Liver (tissue), 9 donors: ENCODE data around the gene S100A5. TPM values are rescaled to one million over a fixed set of nuclear protein-coding genes. Genes with fewer than 3 reads are reported as not detected.
"Not testable (repeated sequence)": the region's sequence is repeated elsewhere in the genome, so short reads cannot be mapped to it uniquely, and the experiment has no call there.

Experiments
- DNase-seq: peaks from one replicate; pipeline ENCODE4 v3.0.0-alpha.2; 2017; ENCODE audit warnings: low spot score
- H3K27ac ChIP-seq, 2 donors: one replicate each; pipeline ENCODE4 v1.7.0; 2013; ENCODE audit warnings: inconsistent platforms in 2 of 2, low read length in 2 of 2, control low read depth in 1 of 2, low read depth in 1 of 2, mild to moderate bottlenecking in 1 of 2
- H3K27me3 ChIP-seq, 4 donors: one replicate each; pipeline versions ENCODE4 v1.6.1 to v1.7.0; 2013; ENCODE audit warnings: low read length in 3 of 4, inconsistent platforms in 1 of 4, mild to moderate bottlenecking in 1 of 4, moderate library complexity in 1 of 4; ENCODE audit not compliant: control insufficient read depth in 4 of 4, insufficient read depth in 4 of 4
- H3K36me3 ChIP-seq, 4 donors: one replicate each; pipeline versions ENCODE4 v1.6.1 to v1.7.0; 2013; ENCODE audit warnings: low read length in 3 of 4, mild to moderate bottlenecking in 3 of 4, low read depth in 1 of 4, moderate library complexity in 1 of 4; ENCODE audit not compliant: control insufficient read depth in 4 of 4, insufficient read depth in 3 of 4
- H3K4me1 ChIP-seq, 4 donors: one replicate each; pipeline versions ENCODE4 v1.6.1 to v1.7.0; 2013; ENCODE audit warnings: low read length in 3 of 4, mild to moderate bottlenecking in 3 of 4, moderate library complexity in 1 of 4; ENCODE audit not compliant: control insufficient read depth in 4 of 4, insufficient read depth in 4 of 4
- H3K4me3 ChIP-seq, 3 donors: one replicate each; pipeline versions ENCODE4 v1.6.1 to v1.7.0; 2013; ENCODE audit warnings: low read length in 3 of 3, control low read depth in 1 of 3, low read depth in 1 of 3, mild to moderate bottlenecking in 1 of 3
- H3K9ac ChIP-seq, 2 donors: one replicate each; pipeline ENCODE4 v1.7.0; 2013; ENCODE audit warnings: low read length in 2 of 2, mild to moderate bottlenecking in 2 of 2, moderate library complexity in 2 of 2, control low read depth in 1 of 2, low read depth in 1 of 2
- H3K9me3 ChIP-seq, 4 donors: one replicate each; pipeline versions ENCODE4 v1.6.1 to v1.7.0; 2013; ENCODE audit warnings: low read length in 3 of 4; ENCODE audit not compliant: control insufficient read depth in 4 of 4
- FOXA1 ChIP-seq: IDR thresholded peaks from 2 replicates; pipeline ENCODE4 v1.6.1; 2016; ENCODE audit warnings: antibody characterized with exemption
- FOXA2 ChIP-seq: IDR thresholded peaks from 2 replicates; pipeline ENCODE4 v1.6.1; 2016; ENCODE audit warnings: antibody characterized with exemption
- GABPA ChIP-seq, 2 donors: IDR thresholded peaks in 1 of 2; conservative IDR thresholded peaks in 1 of 2; 2 replicates each; pipeline ENCODE4 v1.6.1; 2016; ENCODE audit warnings: antibody characterized with exemption in 2 of 2, mild to moderate bottlenecking in 1 of 2, moderate library complexity in 1 of 2
- HNF4A ChIP-seq, 2 donors: conservative IDR thresholded peaks; 2 replicates each; pipeline ENCODE4 v1.6.1; 2016; ENCODE audit warnings: antibody characterized with exemption in 2 of 2, mild to moderate bottlenecking in 2 of 2
- HNF4G ChIP-seq: IDR thresholded peaks from 2 replicates; pipeline ENCODE4 v1.6.1; 2016; ENCODE audit warnings: antibody characterized with exemption
- RAD21 ChIP-seq, 2 donors: IDR thresholded peaks; 2 replicates each; pipeline ENCODE4 v1.6.1; 2016; ENCODE audit warnings: antibody characterized with exemption in 2 of 2, mild to moderate bottlenecking in 2 of 2
- RXRA ChIP-seq, 2 donors: IDR thresholded peaks; 2 replicates each; pipeline ENCODE4 v1.6.1; 2017 to 2018; ENCODE audit warnings: antibody characterized with exemption in 2 of 2, mild to moderate bottlenecking in 1 of 2
- SP1 ChIP-seq: IDR thresholded peaks from 2 replicates; pipeline ENCODE4 v1.6.1; 2018; ENCODE audit warnings: antibody characterized with exemption, mild to moderate bottlenecking
- WGBS: extraction: QIAGEN DNeasy Blood & Tissue Kit; methylation state at CpG from one replicate; pipeline ENCODE4 v1.1.7; 2013; 5-methylcytosine and 5-hydroxymethylcytosine counted together
- polyA plus RNA-seq, 2 donors: library from polyadenylated mRNA; stranded (reverse) in 1 of 2; unstranded in 1 of 2; fragments of 200-250 nt in 1 of 2; fragments of >200 nt in 1 of 2; fragmentation: Nextera tagmentation in 1 of 2; extraction: Ambion mirVana in 1 of 2; gene quantifications; one replicate each; pipeline versions ENCODE4 v1.2.1 to v1.2.3, GENCODE V29; 2013 to 2015
- total RNA-seq, 2 donors: library from RNA; depleted of rRNA; stranded (reverse); fragments of >200 nt; gene quantifications; one replicate each; pipeline ENCODE4 v1.2.3, GENCODE V29; 2014
- TF ChIP-seq, protein P1 (sequence below): IDR thresholded peaks from 2 replicates; pipeline ENCODE4 v1.6.1; 2016; ENCODE audit warnings: antibody characterized with exemption
- TF ChIP-seq, protein P2 (sequence below): IDR thresholded peaks from 2 replicates; pipeline ENCODE4 v1.6.1; 2016; ENCODE audit warnings: antibody characterized with exemption
- TF ChIP-seq, protein P3 (sequence below): IDR thresholded peaks from 2 replicates; pipeline ENCODE4 v1.6.1; 2016; ENCODE audit warnings: antibody characterized with exemption
- TF ChIP-seq, protein P4 (sequence below): IDR thresholded peaks from 2 replicates; pipeline ENCODE4 v1.6.1; 2016; ENCODE audit warnings: antibody characterized with exemption, mild to moderate bottlenecking
- donor health status: healthy.
- donor health status: healthy.
- donor health status: healthy.
- donor health status: healthy.
- donor health status: healthy.

S100A5 gene
- total and polyA plus RNA-seq, 4 donors, result not detected

DNA sequence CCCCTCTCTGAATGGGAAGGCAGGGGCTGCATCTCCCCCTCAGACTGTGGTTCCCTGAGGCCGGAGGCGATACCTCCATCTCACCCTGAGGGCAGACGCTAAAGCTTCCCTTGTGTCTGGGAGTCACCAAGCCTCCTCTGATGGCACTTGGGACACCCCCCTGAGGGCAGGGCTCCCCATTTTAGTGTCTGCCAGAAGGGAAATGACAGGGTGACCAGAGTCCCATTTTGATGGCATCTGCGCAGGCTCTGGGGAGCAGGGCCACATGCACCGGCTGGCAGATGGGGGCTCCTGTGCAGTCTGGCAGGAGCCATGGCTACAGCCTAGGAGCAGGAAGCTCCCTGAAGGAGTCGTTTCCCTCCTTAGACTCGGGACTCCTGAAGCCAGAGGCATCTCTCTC, 23.3 kb upstream of the S100A5 start:
- no peak overlapping the region for H3K9ac ChIP-seq
- H3K4me3 ChIP-seq, result no peak overlapping the region
- H3K4me1 ChIP-seq, result peaks cover 0 to 9% (median 4%) of the 10 kb centered on the region in 4 donors
- H3K36me3 ChIP-seq, result no peaks in the 10 kb centered on the region
- H3K9me3 ChIP-seq, result no peaks in the 10 kb centered on the region
- no peak overlapping the region for H3K27ac ChIP-seq
- TF ChIP-seq RXRA (IDR thresholded peaks at IDR 0.05) (no peak), FOXA2 (no peak), FOXA1 (no peak), SP1 (no peak), GABPA (IDR thresholded peaks at IDR 0.05 in 1 of 2, conservative IDR thresholded peaks at IDR 0.05 in 1 of 2) (no peak), RAD21 (IDR thresholded peaks at IDR 0.05) (no peak), HNF4G (no peak), HNF4A (conservative IDR thresholded peaks at IDR 0.05) (no peak)
- TF ChIP-seq, protein P1, sequence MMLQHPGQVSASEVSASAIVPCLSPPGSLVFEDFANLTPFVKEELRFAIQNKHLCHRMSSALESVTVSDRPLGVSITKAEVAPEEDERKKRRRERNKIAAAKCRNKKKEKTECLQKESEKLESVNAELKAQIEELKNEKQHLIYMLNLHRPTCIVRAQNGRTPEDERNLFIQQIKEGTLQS, result no peak
- TF ChIP-seq, protein P2, sequence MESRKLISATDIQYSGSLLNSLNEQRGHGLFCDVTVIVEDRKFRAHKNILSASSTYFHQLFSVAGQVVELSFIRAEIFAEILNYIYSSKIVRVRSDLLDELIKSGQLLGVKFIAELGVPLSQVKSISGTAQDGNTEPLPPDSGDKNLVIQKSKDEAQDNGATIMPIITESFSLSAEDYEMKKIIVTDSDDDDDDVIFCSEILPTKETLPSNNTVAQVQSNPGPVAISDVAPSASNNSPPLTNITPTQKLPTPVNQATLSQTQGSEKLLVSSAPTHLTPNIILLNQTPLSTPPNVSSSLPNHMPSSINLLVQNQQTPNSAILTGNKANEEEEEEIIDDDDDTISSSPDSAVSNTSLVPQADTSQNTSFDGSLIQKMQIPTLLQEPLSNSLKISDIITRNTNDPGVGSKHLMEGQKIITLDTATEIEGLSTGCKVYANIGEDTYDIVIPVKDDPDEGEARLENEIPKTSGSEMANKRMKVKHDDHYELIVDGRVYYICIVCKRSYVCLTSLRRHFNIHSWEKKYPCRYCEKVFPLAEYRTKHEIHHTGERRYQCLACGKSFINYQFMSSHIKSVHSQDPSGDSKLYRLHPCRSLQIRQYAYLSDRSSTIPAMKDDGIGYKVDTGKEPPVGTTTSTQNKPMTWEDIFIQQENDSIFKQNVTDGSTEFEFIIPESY, result no peak
- TF ChIP-seq, protein P3, sequence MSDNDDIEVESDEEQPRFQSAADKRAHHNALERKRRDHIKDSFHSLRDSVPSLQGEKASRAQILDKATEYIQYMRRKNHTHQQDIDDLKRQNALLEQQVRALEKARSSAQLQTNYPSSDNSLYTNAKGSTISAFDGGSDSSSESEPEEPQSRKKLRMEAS, result no peak
- TF ChIP-seq, protein P4, sequence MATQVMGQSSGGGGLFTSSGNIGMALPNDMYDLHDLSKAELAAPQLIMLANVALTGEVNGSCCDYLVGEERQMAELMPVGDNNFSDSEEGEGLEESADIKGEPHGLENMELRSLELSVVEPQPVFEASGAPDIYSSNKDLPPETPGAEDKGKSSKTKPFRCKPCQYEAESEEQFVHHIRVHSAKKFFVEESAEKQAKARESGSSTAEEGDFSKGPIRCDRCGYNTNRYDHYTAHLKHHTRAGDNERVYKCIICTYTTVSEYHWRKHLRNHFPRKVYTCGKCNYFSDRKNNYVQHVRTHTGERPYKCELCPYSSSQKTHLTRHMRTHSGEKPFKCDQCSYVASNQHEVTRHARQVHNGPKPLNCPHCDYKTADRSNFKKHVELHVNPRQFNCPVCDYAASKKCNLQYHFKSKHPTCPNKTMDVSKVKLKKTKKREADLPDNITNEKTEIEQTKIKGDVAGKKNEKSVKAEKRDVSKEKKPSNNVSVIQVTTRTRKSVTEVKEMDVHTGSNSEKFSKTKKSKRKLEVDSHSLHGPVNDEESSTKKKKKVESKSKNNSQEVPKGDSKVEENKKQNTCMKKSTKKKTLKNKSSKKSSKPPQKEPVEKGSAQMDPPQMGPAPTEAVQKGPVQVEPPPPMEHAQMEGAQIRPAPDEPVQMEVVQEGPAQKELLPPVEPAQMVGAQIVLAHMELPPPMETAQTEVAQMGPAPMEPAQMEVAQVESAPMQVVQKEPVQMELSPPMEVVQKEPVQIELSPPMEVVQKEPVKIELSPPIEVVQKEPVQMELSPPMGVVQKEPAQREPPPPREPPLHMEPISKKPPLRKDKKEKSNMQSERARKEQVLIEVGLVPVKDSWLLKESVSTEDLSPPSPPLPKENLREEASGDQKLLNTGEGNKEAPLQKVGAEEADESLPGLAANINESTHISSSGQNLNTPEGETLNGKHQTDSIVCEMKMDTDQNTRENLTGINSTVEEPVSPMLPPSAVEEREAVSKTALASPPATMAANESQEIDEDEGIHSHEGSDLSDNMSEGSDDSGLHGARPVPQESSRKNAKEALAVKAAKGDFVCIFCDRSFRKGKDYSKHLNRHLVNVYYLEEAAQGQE, result no peak
- 96% methylated on average over 7 of the region's 7 CpGs for WGBS
- H3K27me3 ChIP-seq, result no peaks in the 10 kb centered on the region
- DNase-seq, result no peak

DNA sequence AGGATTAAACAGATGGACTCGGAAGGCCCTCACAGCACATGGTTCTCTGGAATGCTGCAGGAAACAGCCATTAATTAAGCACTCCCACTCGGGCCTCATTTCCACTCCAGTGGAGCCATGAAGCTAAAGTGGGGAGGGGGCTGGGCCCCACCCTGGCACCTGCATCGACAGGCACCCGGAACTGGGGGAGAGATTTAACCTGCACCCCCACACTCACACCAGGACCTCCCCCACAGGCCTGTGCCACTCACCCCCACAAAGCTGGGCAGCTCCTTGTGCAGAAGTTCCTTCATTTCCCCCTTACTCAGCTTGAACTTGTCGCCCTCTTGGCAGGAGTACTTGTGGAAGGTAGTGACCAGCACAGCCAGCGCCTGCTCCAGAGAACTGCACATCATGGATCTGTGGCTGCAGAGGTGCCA, 22.8 kb upstream of the S100A5 start:
- WGBS, result 82% methylated on average over 6 of the region's 6 CpGs
- no peak overlapping the region for H3K27ac ChIP-seq
- no peaks in the 10 kb centered on the region for H3K9me3 ChIP-seq
- H3K36me3 ChIP-seq, result no peaks in the 10 kb centered on the region
- no peak for TF ChIP-seq FOXA1
- no peaks in the 10 kb centered on the region for H3K27me3 ChIP-seq
- H3K4me3 ChIP-seq, result no peak overlapping the region
- DNase-seq, result no peak
- no peak overlapping the region for H3K9ac ChIP-seq
- peaks cover 0 to 4% (median 2%) of the 10 kb centered on the region in 4 donors for H3K4me1 ChIP-seq

DNA sequence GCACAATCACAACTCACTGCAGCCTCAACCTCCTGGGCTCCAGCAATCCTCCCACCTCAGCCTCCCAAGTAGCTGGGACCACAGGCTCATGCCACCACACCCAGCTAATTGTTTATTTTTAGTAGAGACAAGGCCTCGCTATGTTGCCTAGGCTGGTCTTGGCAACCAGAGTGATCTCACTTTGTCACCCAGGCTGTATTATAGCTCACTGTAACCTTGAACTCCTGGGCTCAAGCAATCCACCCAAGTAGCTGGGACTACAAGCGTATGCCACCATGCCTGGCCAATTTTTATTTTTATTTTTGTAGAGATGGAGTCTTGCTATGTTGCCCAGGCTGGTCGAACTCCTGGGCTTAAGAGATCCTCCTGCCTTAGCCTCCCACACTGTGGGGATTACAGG, 21.3 kb upstream of the S100A5 start:
- H3K9me3 ChIP-seq, H3K4me1 ChIP-seq, H3K36me3 ChIP-seq, H3K4me3 ChIP-seq, DNase-seq, H3K27me3 ChIP-seq, H3K9ac ChIP-seq, H3K27ac ChIP-seq: not testable (repeated sequence)
- WGBS, result 93% methylated on average over 3 of the region's 3 CpGs
